GM06990 (cell line): ENCODE measurements around the gene GLTPD2.

Experiments
- DNase-seq: peaks from one replicate; pipeline ENCODE4 v3.0.0-alpha.2; 2011; ENCODE audit not compliant: insufficient read length; ENCODE audit errors: extremely low read depth
- H3K27me3 ChIP-seq: replicated peaks from 2 replicates; pipeline ENCODE4 v1.6.0; 2011; ENCODE audit warnings: low read length; ENCODE audit not compliant: control insufficient read depth, insufficient read depth
- H3K36me3 ChIP-seq: 2 replicates; pipeline ENCODE4 v1.5.1; 2011; ENCODE audit warnings: low read length; ENCODE audit not compliant: control insufficient read depth, insufficient read depth
- H3K4me3 ChIP-seq: replicated peaks from 2 replicates; pipeline ENCODE4 v1.5.1; 2011; ENCODE audit warnings: low read depth, mild to moderate bottlenecking, control low read depth, low read length
- TF ChIP-seq, protein P1 (sequence below): IDR thresholded peaks from 2 replicates; pipeline ENCODE4 v1.5.1; 2011; ENCODE audit warnings: low read length, control low read depth, mild to moderate bottlenecking, inconsistent platforms; ENCODE audit not compliant: insufficient read depth, poor library complexity, severe bottlenecking

Gene GLTPD2

GRCh38 chr17:4788807-4789700 is at the start of gene GLTPD2:
Gene GLTPD2, plus strand, starts transcription at chr17:4788964. Its CDS starts 48 bp downstream, at chr17:4789012.
- TF ChIP-seq, protein P1, sequence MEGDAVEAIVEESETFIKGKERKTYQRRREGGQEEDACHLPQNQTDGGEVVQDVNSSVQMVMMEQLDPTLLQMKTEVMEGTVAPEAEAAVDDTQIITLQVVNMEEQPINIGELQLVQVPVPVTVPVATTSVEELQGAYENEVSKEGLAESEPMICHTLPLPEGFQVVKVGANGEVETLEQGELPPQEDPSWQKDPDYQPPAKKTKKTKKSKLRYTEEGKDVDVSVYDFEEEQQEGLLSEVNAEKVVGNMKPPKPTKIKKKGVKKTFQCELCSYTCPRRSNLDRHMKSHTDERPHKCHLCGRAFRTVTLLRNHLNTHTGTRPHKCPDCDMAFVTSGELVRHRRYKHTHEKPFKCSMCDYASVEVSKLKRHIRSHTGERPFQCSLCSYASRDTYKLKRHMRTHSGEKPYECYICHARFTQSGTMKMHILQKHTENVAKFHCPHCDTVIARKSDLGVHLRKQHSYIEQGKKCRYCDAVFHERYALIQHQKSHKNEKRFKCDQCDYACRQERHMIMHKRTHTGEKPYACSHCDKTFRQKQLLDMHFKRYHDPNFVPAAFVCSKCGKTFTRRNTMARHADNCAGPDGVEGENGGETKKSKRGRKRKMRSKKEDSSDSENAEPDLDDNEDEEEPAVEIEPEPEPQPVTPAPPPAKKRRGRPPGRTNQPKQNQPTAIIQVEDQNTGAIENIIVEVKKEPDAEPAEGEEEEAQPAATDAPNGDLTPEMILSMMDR: no peak
- Histone ChIP-seq H3K36me3 (no peaks in the 10 kb centered on the region), H3K4me3 (peak within 1 kb of the TSS; percentile 54), H3K27me3 (no peaks in the 10 kb centered on the region; the same call in none of the 2 replicates)
- DNase-seq: no peak

DNA sequence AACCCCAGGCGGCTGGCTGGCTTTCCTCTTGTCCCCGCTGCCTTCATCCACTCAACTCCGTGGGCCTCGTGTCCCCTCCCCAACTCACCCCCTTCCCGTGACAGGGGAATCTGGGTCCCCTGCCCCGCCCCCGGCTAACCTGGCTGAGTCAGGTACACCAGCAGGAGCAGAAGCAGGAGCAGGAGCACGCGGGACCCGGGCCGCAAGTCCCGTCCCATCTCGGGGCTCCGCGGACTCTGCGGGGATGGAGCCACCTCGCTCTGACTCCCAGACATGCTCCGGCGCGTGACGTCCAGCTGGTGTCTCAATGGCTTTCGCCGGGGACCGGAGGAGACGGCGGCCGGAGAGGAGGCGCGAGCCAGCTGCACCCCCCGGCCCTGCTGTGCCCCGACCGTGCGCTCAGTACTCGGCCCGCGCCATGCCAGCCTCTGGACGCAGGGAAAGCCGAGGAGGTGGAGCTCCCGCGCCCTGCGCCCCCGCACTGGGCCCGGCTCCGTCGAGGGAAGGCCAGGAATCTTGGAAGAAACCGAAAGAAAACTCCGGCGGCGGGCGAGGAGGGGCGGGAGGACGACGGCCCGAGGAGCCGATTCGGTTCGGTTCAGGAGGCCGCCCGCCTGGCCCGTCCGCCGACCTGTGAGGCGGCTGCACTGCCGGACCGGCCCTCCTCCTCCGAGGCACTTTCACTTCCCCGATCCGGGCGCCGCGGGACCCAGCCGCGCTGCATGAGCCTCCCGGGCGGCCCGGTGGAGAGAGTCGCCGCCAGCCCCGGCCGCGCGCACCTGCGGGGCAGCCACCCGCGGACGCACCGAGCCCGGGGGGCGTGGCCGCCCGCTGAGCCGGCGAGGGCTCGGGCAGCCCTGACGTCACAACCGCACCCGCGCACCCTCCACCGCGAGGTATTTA is 49.4 kb upstream of the GLTPD2 start, which contains the start of the genes CXCL16 and ZMYND15:
Gene CXCL16 (minus strand): TSS at position 807 of the 903 bp plus-strand sequence. CDS start 589 bp downstream, at position 218.
Gene ZMYND15 (plus strand): TSS at position 712 of the 903 bp plus-strand sequence. CDS start 716 bp downstream, outside the sequence.
- no peaks in the 10 kb centered on the region; the same call in 1 of the 2 replicates for H3K27me3 ChIP-seq
- peak; percentile 66 for DNase-seq
- peak within 1 kb of the TSS; percentile 68 for H3K4me3 ChIP-seq
- no peaks in the 10 kb centered on the region for H3K36me3 ChIP-seq
- TF ChIP-seq, protein P1: no peak

DNA sequence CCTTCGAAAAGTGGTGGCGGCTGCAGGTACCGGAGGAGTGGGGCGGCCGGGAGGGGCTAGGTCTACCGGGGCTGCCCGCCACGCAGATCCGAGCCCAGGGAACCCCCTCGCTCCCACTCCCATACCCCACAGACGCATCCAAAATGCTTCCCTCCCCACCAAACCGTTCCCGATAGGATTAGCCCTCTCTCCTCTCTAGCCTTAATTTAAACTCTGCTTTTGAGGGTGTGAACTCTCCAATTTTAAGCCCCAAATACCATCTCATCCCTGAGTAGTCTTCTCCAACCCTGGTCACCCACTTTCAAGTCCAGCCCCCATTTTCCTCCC is 48.8 kb upstream of the GLTPD2 start:
- TF ChIP-seq, protein P1: no peak
- DNase-seq: no peak
- H3K36me3 ChIP-seq: no peaks in the 10 kb centered on the region
- peak overlapping the region; percentile 68 for H3K4me3 ChIP-seq
- H3K27me3 ChIP-seq: no peaks in the 10 kb centered on the region; the same call in 1 of the 2 replicates

GRCh38 chr17:4740584-4740983 is 48.2 kb upstream of the GLTPD2 start:
- H3K36me3 ChIP-seq: no peaks in the 10 kb centered on the region

DNA sequence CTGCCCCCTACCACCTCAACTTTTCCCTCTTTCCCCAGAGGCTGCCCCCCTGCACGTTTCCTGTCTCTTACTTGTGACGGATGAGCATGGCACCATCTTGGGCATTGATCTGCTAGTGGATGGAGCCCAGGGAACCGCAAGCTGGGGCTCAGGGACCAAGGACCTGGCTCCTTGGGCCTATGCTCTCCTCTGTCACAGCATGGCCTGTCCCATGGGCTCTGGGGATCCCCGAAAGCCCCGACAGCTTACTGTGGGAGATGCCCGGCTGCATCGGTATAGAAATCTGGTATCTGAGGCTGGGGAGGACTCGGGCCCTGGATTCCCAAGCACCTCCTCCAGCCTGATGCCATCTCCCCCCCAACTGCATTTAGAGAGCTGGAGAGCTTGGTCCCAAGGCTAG is 47.2 kb upstream of the GLTPD2 start:
- H3K27me3 ChIP-seq: no peaks in the 10 kb centered on the region; the same call in 1 of the 2 replicates
- H3K36me3 ChIP-seq: no peaks in the 10 kb centered on the region
- DNase-seq: no peak
- H3K4me3 ChIP-seq: no peak overlapping the region
- TF ChIP-seq, protein P1: no peak

More at GRCh38 chr17:4740584-4740983, 48.2 kb upstream of the GLTPD2 start:
- DNase-seq: no peak
- Histone ChIP-seq H3K4me3 (no peak overlapping the region), H3K27me3 (no peaks in the 10 kb centered on the region; the same call in 1 of the 2 replicates)
- TF ChIP-seq, protein P1: no peak
